HG02571 (cell line): ENCODE measurements around the gene CUEDC1.

Experiments used
- ATAC-seq: cut with Tn5 transposase; IDR thresholded peaks from one replicate; pipeline ENCODE4 v1.9.1; 2021; ENCODE audit warnings: mild to moderate bottlenecking, moderate library complexity; ENCODE audit not compliant: unreplicated experiment

The CUEDC1 gene

DNA sequence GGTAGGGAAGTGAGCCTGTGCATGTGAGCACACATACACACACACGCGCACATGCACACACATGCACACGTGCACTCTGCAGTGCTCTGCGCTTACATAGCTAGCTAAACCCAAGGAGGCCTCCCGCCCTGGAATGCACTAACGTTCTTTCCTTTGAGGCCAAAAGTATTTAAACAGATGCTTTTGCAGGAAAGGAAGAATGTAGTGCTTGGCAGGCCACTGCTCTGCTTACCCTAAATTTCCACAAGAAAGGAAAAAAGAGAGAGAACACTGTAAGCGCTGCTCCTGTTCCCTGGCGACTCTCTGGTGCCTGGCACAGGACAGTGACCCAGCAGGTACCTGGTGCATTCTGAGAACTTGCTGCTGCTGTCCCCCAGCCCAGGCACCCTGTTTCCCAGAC, 74.1 kb downstream of the CUEDC1 start:
- ATAC-seq = no peak

DNA sequence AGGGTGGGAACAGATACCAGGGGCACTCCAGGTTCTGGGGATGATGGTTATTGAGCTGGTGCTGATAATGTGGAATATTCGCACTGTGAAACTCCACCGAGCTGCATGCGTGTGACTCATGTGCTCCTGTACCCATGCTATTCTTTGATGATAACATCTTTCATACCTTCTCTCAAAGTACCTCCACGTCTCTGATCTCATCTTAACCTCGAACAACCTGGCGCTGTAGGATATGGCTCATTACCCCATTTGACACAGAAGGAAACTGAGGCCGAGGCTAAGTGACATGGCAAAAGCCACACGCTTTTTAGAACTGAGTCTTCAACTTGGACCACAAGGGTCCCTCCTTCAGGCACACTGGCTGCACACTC, 75.1 kb downstream of the CUEDC1 start:
- ATAC-seq = no peak

DNA sequence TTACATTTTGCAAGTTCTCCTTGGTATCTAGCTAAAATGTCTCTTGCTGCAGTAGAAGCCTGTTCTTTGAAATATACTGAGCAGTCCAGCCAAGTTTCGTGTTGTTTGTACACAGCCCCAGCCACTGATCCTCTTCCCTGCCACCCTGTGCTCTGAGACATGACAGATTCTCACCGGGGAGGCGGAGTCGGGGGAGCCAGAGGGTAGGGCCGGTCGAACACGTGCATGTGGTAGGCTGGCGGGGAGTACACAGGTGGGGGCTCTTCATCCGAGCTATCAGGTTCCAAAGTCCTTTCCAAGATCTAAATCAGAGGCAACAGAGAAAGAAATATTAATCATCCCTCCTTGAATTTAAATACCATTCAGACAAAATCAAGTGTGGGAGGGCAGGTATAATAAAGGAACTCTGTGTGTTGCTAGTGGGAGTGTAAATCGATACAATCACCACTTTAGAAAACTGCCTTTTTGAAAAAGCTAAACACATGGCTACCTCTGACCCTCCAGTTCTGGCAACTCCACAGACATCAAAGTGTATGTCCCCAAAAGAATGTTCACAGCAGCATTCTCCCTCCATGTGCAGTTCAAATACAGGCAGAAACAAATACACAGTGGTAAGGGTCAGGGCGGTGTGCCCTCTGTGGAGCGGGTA, 75.7 kb downstream of the CUEDC1 start:
- no peak for ATAC-seq

DNA sequence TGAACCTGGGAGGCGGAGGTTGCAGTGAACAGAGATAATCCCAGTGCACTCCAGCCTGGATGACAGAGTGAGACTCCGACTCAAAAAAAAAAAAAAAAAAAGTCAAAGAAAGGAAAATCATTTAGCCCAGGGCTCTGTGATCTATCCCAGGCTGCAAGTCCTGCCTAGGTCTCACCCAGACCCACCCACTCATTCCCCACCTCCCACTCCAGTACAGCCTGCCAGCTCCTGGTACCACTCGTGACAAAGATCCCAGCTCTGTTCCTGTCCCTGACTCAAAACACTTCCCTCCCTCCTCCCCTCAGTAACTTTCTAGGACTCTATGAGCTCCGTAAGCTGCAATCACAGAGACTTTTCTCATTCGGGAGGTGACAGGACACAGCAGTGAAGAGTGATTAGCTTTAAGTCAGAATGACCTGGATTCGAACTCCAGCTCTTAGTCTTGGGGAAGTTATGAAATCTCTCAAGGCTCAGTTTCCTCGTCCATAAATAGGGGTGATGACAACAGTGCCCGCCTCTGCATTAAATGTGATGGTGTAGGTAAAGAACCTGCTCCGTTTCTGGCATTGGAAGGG, 77.3 kb downstream of the CUEDC1 start:
- ATAC-seq = no peak

DNA sequence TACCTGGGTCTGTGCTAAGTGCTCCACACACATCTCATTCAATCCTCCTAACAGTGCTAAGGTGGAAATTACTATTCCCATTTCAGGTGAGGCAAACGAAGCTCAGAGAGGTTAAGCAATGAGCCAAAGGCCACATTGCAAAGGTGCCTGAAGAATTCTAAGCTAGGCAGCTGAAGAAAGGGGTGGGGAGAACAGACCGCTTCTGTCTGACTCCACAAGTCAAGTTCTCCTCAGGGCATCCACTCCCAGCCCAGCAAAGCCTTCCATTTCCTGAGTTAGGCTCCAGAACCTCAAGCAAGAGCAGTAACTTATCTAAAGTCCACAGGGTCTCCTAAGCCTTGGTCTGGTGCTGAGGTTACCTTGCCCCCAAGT, 78.4 kb downstream of the CUEDC1 start:
- no peak for ATAC-seq

DNA sequence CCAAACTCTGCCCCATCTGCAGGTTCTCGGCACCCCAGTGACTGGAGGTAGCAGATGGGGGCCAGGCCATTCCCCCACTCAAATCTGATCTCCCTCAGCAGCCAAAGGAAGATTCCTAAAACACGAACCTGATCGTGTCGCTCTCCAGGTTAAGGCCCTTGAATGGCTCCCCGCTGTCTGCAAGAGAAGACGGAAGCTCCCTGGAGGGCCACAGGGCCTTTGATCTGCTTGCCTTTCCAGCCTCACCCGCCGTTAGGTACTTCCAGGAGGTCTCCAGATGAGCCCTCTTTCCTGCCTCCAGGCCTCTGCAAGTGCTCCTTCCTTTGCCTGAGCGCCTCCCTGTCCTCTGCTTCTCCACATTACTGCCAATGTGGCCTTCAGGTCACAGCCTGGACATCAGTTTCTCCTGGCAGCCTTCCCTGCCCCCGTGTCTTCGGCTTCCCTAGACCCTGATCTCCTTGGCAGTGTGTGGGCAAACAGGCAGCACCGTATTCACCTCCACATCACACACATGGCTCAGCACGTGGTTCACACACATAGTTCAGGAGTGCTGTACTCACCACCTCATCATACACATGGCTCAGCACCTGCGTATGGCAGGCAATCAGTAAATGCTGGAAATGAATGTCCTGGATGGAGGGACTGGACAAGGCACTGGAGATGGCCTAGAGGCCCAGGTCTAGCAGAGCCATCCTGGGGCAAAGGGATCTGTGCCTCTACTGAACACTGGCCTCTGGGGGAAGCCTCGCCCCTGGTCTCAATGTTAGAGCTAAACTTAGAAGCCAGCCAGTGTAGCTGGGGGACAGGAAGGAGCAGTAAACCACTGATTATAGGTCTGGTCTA, 79.0 kb downstream of the CUEDC1 start:
- ATAC-seq = no peak

DNA sequence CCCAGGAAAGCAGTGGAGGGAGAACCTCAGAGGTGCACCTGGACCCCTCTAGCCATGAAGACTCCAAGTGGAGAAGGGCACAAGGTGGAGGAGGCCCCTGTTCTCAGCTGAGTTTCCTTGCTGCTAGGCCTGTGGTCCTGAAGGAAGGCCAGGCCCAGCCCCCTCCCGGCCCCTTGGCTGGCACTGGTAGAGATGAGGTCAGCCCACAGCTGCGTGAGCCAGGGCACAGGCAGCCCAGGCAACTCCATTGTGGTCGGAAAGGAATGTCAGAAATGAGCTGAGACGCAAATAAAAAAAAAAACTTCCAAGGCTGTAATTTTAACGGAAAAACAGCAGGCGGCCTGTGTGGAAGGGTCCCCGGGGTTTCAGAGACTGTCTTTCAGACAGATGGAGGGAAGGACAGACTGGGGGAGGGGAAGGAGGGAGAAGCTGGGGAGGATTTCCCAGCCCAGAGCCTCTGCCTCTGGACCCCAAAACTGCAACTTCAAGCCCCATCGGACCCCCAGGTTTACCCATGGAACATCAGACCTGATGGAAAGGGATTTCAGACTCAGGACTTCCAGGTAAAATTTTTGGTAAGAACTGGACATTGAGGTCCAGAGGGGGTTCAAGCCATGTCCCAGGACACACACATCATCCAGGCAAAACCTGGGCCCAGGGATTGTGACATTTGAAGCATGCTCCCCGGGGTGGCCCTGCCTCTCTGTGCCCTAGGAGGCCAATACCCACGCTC, 79.8 kb downstream of the CUEDC1 start:
- no peak for ATAC-seq

DNA sequence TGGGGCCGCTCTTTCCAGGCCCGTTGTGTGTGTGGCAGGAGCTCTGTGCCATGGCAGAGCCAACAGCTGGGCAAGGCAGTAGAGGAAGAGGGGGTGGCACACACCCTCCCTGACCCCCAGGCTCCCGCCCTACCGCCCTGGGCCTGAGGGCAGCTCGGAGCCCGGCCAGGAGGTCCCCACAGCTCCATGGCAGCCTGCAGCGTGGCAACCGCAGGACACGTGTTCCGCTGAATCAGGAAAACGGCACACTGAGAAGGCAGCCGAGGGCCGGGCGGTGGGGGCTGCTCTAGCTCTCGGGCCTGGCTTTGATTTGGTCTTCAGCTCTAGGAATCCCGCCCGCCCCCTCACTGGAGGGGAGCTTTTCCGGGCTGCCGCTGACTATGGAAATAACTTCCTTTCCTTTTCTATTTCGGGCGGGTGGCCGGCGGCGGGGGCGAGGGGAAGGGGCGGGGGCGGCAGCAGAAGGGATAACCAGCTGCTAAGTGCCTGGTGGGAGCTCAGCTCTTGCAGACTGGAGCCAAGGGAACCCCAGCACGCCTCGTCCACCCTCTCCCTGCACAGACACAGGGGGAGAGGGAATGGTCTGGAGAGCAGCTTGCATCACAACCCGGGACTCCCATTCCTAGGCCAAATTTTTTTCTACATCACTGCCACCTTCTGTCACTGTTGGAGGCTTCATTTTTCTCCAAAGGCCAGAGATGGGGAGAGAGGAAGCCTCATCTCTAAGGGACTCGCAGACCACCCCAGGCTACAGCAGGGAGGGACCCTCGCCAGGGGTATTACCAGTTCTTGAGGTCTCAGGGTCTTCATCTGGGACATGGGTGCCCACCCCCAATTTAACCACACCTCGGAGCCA, 80.5 kb downstream of the CUEDC1 start:
- ATAC-seq = no peak

DNA sequence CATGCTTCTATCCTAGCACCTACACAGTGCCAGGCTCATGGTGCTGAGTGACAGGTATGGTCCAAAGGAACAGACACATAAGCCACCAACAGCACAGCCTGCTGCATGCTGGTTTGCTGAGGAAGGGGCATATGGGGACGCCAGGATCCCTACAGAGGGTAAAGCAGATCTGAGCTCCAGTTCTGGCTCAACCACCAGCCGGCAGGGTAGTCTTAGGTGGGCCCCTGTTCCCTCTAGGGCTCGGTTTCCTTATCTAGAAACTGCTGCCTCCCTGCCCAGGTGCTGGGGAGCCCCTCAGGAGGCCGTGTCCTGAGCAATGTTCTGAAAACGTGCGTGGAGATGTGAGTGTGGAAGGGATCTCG, 81.2 kb downstream of the CUEDC1 start:
- no peak for ATAC-seq

DNA sequence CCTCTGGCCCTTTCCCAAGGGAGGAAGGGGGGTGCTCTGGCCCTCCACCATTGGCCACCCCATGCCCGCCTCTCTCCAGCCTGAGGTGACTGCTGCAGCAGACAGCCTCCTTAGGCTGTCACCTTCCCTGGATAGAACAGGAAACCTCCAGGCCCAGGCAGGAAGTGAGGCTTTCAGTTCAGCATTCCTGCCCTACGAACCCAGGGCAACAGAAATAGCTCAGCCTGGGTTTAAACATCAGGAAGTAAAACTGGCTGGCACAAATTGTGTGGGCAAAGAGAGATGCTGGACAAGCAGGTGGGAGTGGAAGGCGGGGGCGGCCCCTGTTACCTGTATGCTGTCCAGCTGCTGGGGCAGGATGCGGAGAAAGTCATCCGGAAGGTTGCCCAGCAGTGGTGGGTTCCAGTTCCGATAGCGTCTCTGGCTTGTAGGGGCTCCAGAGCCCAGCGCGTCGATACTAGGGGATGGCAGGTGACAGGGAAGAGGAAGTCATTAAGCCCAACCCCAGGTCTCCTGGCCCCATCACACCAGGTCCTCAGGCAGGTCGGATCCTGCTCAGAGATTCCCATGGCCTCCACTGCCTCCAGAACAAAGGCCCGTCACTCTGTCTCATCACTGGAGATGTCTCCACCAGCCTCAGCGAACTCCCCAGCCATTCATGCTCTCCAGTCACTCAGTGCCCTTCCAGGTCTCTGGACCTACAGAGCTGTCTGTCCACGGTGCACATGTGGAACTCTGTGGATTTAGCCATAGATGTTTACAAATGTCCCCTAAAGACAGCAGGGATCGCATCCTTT, 81.8 kb downstream of the CUEDC1 start:
- no peak for ATAC-seq

DNA sequence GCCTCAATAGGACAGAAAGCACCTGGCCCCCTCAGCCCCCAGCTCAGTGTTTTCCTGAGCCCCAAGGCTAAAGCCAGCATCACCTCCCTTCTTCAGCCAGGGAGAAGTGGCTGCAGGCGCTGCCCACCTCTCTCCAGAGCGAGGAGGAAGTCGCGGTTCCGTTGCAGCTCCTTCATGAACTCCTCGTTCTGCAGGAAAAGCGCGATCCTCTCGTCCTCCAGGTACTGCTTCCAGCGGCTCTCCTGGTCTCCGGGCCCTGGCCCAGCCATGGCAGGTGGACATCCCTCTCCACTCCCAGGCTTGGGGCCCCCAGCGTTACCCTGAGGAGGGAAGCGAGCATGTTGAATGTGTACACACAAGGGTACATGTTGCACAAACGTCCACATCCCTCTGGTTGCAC, 82.7 kb downstream of the CUEDC1 start:
- ATAC-seq = no peak

DNA sequence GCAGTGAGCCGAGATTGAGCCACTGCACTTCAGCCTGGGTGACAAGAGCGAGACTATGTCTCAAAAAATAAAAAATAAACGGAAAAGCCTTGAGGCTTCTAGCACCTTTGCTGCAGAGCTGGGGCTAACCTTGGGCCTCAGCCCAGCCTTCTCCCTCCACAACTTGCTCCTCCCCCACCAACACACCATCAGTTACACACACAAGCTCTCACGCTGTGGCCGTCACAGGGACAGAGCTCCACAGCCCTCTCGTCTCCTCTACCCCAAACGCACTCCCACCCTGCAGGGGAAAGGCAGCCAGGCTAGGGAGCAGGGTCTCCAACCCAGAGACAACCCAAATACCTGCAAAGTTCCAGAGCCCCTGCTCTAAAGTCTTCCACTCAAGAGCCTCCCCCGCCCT, 83.3 kb downstream of the CUEDC1 start:
- ATAC-seq = no peak

DNA sequence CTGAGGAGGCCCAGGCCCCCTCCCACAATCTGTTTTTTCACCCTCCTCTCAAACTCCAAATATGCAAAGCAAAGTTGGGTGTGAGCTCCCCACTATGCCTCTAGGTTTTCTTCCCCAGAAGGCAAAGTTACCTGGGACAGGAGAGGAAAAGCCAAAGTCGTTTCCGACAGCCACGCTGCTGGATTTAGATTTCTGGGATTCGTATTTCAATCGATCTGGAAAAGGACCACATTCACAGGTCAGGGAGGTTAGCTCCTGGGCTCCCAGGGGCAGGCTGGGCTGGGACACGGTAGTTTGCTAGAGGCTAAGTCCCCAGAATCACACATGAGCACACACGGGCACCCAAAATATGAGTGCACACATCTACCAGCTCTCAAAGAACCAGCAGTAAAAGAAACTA, 84.1 kb downstream of the CUEDC1 start:
- no peak for ATAC-seq

DNA sequence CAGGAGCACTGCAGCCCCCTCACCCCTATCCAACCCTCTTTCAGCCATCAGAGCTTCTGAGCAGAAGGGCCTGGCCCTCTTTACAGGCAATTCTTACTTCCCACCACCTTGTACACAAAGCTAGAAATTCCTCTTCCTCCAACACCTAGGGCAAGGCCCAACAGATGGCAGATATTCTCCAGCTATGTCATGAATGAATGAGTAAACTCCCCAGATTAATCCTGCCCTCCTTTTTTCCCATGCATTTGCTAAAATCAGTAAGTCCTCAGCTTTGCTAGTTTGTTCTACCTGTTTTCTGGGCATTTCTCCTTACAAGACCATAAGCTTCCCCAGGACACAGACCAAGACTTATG, 85.0 kb downstream of the CUEDC1 start:
- ATAC-seq = no peak

DNA sequence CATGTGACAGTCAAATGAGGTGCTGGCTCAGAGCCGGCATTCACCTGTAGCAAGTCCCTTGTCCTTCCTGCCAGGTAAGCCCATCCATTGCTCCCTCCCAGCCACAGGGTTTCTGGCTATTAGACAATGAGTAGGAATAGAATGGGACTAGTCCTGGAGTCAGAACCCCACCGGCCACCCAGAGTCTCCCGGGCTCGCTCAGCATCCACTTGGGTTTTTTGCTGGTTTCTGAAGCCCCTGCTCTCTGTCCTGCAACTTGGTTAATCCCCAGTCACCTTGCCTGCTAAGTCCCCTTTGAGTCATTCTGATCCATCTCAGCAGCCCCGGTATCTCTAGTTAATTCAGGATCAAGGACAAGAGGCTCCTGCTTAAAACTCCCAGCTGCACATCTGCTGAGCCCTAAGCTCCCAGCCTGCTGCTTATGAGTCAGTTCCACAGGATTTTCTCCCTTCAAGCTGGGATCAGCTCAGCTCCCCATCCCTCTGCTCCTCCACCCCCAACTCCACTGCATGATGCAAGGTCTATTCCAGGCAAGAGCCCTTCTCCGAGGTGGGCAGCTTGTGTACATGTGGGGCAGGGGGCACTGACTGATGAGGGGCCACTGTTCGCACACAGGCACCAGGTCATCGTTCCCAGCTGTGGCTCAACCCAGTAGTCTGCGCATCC, 85.5 kb downstream of the CUEDC1 start:
- ATAC-seq = no peak

DNA sequence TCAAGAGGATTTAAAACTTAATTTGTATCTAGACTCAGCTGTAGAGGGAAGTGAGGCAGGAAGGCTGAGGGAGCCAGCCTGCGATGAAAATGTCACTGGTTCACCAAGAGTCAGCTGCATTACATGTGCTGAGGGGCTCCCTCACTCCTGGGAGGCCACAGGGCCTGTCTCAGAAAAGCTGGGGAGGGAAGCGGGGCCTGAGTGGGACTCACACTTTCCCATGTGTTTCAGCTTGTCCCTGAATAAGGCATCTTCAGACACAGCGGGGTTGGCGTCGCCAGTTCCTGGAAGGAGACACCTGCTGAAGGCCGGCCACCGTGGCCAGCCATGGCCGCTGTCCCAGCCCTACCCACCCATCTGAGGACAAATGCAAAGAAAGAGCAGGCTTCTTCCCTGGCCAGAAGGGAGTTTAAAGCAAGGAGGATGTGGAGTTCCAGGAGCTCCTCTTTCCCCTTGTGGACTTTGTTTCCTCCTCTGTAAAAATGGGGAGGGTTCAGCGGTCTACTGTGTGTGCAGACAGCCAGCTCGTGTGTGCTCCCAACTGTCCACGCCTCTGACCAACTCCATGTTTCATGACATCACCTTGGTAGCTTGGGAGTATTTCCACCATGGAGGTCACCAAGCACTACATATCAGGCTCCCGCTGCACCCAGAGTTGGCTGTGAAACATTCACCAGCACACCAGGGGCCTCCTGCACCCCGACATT, 86.1 kb downstream of the CUEDC1 start:
- ATAC-seq = no peak

DNA sequence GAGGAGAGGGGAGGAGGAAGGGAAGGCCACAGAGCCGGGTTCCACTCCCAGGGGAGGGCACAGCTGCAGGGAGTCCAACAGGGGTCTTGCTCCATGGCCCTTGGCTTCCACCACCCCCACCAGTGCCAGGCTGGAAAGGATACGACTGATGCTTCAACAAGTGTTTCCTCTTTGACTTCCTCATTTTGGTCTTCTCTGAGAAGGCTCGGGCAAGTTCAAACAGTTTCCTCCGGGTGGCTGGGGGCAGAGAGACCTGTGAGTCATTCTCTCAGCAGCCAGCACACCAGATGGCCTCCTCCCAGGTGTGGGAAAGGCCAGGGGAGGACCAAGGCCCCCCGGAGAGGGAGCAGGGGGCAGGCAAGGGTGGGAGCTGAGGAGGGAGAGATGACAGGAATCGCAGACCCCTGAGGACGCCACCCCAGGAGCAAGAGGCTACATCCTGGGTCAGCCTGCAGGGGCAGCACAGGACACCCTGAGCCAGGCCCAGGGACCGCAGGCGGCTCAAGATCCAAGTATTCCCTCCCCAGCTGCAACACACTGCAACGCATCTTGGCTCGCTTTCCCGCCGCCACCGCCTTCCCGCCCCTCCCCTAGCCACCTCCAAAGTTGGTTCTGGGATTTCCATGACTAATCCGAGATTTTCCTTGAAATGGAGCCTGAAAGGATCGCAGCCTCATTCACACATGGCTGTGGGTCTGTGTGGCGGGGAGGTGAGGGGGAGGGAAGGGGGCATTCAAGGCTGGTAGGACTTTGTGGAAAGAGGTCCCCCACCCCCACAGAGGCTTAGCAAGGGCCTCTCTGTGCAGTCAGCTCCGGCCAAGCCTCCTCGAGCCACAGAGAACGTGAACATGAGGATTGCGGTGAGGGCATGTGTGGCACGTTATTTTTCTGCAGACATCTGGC, 87.0 kb downstream of the CUEDC1 start:
- ATAC-seq = peak; percentile 83

DNA sequence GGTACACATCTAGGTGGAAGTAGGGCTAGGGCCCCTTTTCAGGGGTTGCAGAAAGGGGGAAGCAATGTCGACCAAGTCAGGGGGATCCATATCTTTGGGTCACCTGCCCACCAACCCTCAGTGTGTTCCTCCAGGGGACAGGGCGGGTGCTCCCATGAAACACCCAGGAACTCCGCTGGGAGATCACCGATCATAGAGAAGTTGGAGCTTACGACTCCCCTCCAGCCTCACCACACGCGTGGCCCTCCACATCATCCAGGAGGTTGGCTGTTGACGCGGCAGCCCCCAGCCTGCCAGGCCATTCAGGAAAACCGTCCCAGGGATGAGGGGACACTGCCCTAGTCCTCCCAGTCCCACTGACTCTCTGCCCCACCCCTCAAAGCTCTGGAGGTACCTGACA, 88.1 kb downstream of the CUEDC1 start:
- no peak for ATAC-seq
